Astrocyte (in vitro differentiated cells and primary cell): ENCODE data around the gene NDUFV2. TPM values are rescaled to one million over a fixed set of nuclear protein-coding genes. Genes with fewer than 3 reads are reported as not detected.

ENCODE experiments used
- DNase-seq: peaks from one replicate; pipeline ENCODE4 v3.0.0-alpha.2; 2010; ENCODE audit warnings: low read depth
- FAIRE-seq: peaks from 2 replicates; lab custom pipeline; 2011; peaks lifted over from hg19 to GRCh38; lab: Jason Lieb, UNC
- H2AFZ ChIP-seq: 2 replicates; pipeline ENCODE4 v1.6.0; 2012; ENCODE audit warnings: low read depth, low read length, inconsistent platforms
- H3K27ac ChIP-seq: 2 replicates; pipeline ENCODE4 v1.5.1; 2011; ENCODE audit warnings: low read depth, low read length, inconsistent platforms
- H3K27me3 ChIP-seq: 2 replicates; pipeline ENCODE4 v1.6.0; 2011; ENCODE audit warnings: low read length, inconsistent platforms; ENCODE audit not compliant: insufficient read depth
- H3K36me3 ChIP-seq: 2 replicates; pipeline ENCODE4 v1.5.1; 2011; ENCODE audit warnings: low read length, inconsistent platforms; ENCODE audit not compliant: insufficient read depth
- H3K4me1 ChIP-seq: 2 replicates; pipeline ENCODE4 v1.5.1; 2011; ENCODE audit warnings: low read length, inconsistent platforms; ENCODE audit not compliant: insufficient read depth
- H3K4me2 ChIP-seq: 2 replicates; pipeline ENCODE4 v1.6.0; 2012; ENCODE audit warnings: low read length, inconsistent platforms
- H3K4me3 ChIP-seq: 2 replicates; pipeline ENCODE4 v1.5.1; 2011; ENCODE audit warnings: low read depth, mild to moderate bottlenecking, low read length, inconsistent platforms; ENCODE audit not compliant: insufficient read depth
- H3K79me2 ChIP-seq: 2 replicates; pipeline ENCODE4 v1.6.0; 2012; ENCODE audit warnings: mild to moderate bottlenecking, low read length, inconsistent platforms; ENCODE audit not compliant: insufficient read depth
- H3K9ac ChIP-seq: 2 replicates; pipeline ENCODE4 v1.6.0; 2012; ENCODE audit warnings: mild to moderate bottlenecking, low read length, inconsistent platforms
- H3K9me3 ChIP-seq: 2 replicates; pipeline ENCODE4 v1.5.1; 2012; ENCODE audit warnings: low read depth, mild to moderate bottlenecking, low read length, inconsistent platforms; ENCODE audit not compliant: insufficient read depth
- H4K20me1 ChIP-seq: 2 replicates; pipeline ENCODE4 v1.6.0; 2012; ENCODE audit warnings: low read length, inconsistent platforms; ENCODE audit not compliant: insufficient read depth
- H3K27ac Mint-ChIP-seq: one replicate; pipeline ENCODE4 v1.8.0; 2021; ENCODE audit warnings: mild to moderate bottlenecking, mixed read lengths; ENCODE audit not compliant: unreplicated experiment
- H3K27me3 Mint-ChIP-seq: one replicate; pipeline ENCODE4 v1.8.0; 2021; ENCODE audit warnings: low read depth, mixed read lengths; ENCODE audit not compliant: unreplicated experiment
- H3K36me3 Mint-ChIP-seq: one replicate; pipeline ENCODE4 v1.8.0; 2021; ENCODE audit warnings: low read depth, mixed read lengths; ENCODE audit not compliant: unreplicated experiment
- H3K4me1 Mint-ChIP-seq: one replicate; pipeline ENCODE4 v1.8.0; 2021; ENCODE audit warnings: low read depth, mixed read lengths; ENCODE audit not compliant: unreplicated experiment
- H3K4me3 Mint-ChIP-seq: one replicate; pipeline ENCODE4 v1.8.0; 2021; ENCODE audit warnings: mild to moderate bottlenecking, moderate library complexity, mixed read lengths; ENCODE audit not compliant: unreplicated experiment
- H3K9me3 Mint-ChIP-seq: one replicate; pipeline ENCODE4 v1.8.0; 2021; ENCODE audit warnings: mild to moderate bottlenecking, mixed read lengths; ENCODE audit not compliant: unreplicated experiment
- CTCF ChIP-seq: IDR thresholded peaks from 2 replicates; pipeline ENCODE4 v1.5.1; 2011; ENCODE audit warnings: low read depth, mild to moderate bottlenecking, inconsistent platforms, low read length, moderate library complexity; ENCODE audit not compliant: insufficient read depth
- EZH2 ChIP-seq: IDR thresholded peaks from 2 replicates; pipeline ENCODE4 v1.6.1; 2012; ENCODE audit warnings: mild to moderate bottlenecking, low read length, inconsistent platforms; ENCODE audit not compliant: insufficient read depth
- total RNA-seq: library from RNA; stranded (reverse); gene quantifications from 2 replicates; pipeline ENCODE4 v1.2.1, GENCODE V29; 2021

Gene NDUFV2
- total RNA-seq, 1 donor from 2014 or later: 120 TPM

- Histone ChIP-seq H3K27me3 (no peaks in the 10 kb centered on the region), H3K4me2 (no peak overlapping the region), H2AFZ (no peak overlapping the region), H3K36me3 (no peaks in the 10 kb centered on the region), H3K9me3 (no peaks in the 10 kb centered on the region), H3K79me2 (no peaks in the 10 kb centered on the region), H3K4me3 (no peak overlapping the region), H3K4me1 (no peaks in the 10 kb centered on the region), H3K27ac (no peak overlapping the region), H4K20me1 (no peaks in the 10 kb centered on the region), H3K9ac (no peak overlapping the region)
- Mint-ChIP-seq H3K36me3 (no peaks in the 10 kb centered on the region), H3K4me3 (no peak overlapping the region), H3K4me1 (no peaks in the 10 kb centered on the region), H3K9me3 (peaks cover 2% of the 10 kb centered on the region), H3K27me3 (no peaks in the 10 kb centered on the region), H3K27ac (no peak overlapping the region)
- TF ChIP-seq EZH2 (no peak), CTCF (no peak)
- DNase-seq (no peak), FAIRE-seq (no peak)
Observed at GRCh38 chr18:9062418-9062751, 40.1 kb upstream of the NDUFV2 start.

GRCh38 chr18:9065864-9066263 is 36.6 kb upstream of the NDUFV2 start:
- no peaks in the 10 kb centered on the region for H3K36me3 Mint-ChIP-seq
- peaks cover 2% of the 10 kb centered on the region for H3K9me3 Mint-ChIP-seq
- H3K4me1 ChIP-seq: no peaks in the 10 kb centered on the region
- H3K4me2 ChIP-seq: no peak overlapping the region
- TF ChIP-seq CTCF: no peak
- no peak for TF ChIP-seq EZH2
- no peaks in the 10 kb centered on the region for H3K79me2 ChIP-seq
- FAIRE-seq: no peak
- no peak overlapping the region for H3K27ac ChIP-seq
- H3K27ac Mint-ChIP-seq: no peak overlapping the region
- H3K4me1 Mint-ChIP-seq: no peaks in the 10 kb centered on the region
- H3K36me3 ChIP-seq: no peaks in the 10 kb centered on the region
- no peaks in the 10 kb centered on the region for H4K20me1 ChIP-seq
- H3K27me3 ChIP-seq: no peaks in the 10 kb centered on the region
- H2AFZ ChIP-seq: no peak overlapping the region
- no peak for DNase-seq
- H3K4me3 Mint-ChIP-seq: no peak overlapping the region
- no peaks in the 10 kb centered on the region for H3K27me3 Mint-ChIP-seq
- H3K4me3 ChIP-seq: no peak overlapping the region
- H3K9ac ChIP-seq: no peak overlapping the region
- H3K9me3 ChIP-seq: no peaks in the 10 kb centered on the region

GRCh38 chr18:9066358-9066757 is 36.1 kb upstream of the NDUFV2 start:
- Histone ChIP-seq H3K4me1 (no peaks in the 10 kb centered on the region), H3K9me3 (no peaks in the 10 kb centered on the region), H3K9ac (no peak overlapping the region), H3K4me3 (no peak overlapping the region), H3K79me2 (no peaks in the 10 kb centered on the region), H3K36me3 (no peaks in the 10 kb centered on the region), H3K4me2 (no peak overlapping the region), H4K20me1 (no peaks in the 10 kb centered on the region), H3K27ac (no peak overlapping the region), H3K27me3 (no peaks in the 10 kb centered on the region), H2AFZ (no peak overlapping the region)
- no peaks in the 10 kb centered on the region for H3K27me3 Mint-ChIP-seq
- no peak overlapping the region for H3K4me3 Mint-ChIP-seq
- no peaks in the 10 kb centered on the region for H3K4me1 Mint-ChIP-seq
- DNase-seq (no peak), FAIRE-seq (no peak)
- peaks cover 2% of the 10 kb centered on the region for H3K9me3 Mint-ChIP-seq
- no peak overlapping the region for H3K27ac Mint-ChIP-seq
- TF ChIP-seq EZH2 (no peak), CTCF (no peak)
- H3K36me3 Mint-ChIP-seq: no peaks in the 10 kb centered on the region
